Left renal cortex interstitium (tissue), 4 donors: ENCODE data around the gene ARL14EPL. TPM values are rescaled to one million over a fixed set of nuclear protein-coding genes. Genes with fewer than 3 reads are reported as not detected.

Experiments
- polyA plus RNA-seq, 4 donors: library from polyadenylated mRNA; unstranded; fragments of 120-200 nt; gene quantifications; one replicate each; pipeline ENCODE4 v1.2.1, GENCODE V29; 2013; ENCODE audit not compliant: insufficient read length in 4 of 4

Gene ARL14EPL
- polyA plus RNA-seq, 4 donors: not detected

Other genes starting within 250 kb of the ARL14EPL start
- gene CDO1, start 215.8 kb upstream of the ARL14EPL start, polyA plus RNA-seq: 10 to 100 TPM; 19.2 to 26.7 (median 24.5) TPM
- 10 to 100 TPM; 44.8 to 64.2 (median 52.4) TPM for gene ATG12, start 190.9 kb upstream of the ARL14EPL start, polyA plus RNA-seq
- gene AP3S1, start 190.5 kb upstream of the ARL14EPL start, polyA plus RNA-seq: 100 to 1,000 TPM; 102 to 128 (median 119) TPM
- 1 to 10 TPM in 2 of 4 donors, under 1 TPM in 2; 0.51 to 1.7 (median 1.0) TPM for gene LVRN, start 70.0 kb upstream of the ARL14EPL start, polyA plus RNA-seq
- 10 to 100 TPM; 53.9 to 63.6 (median 59.2) TPM for gene COMMD10, start 52.6 kb downstream of the ARL14EPL start, polyA plus RNA-seq